Gastrocnemius medialis (tissue), 4 donors: Measurements from ENCODE around the gene CCDC187. TPM values are rescaled to one million over a fixed set of nuclear protein-coding genes. Genes with fewer than 3 reads are reported as not detected.

Experiments
- ATAC-seq, 2 donors: fragments of 150-250 bp; one replicate each; pipeline ENCODE4 v1.9.1; 2016
- DNase-seq, 2 donors: peaks; one replicate each; pipeline ENCODE4 v3.0.0-alpha.2; 2019
- H3K27ac ChIP-seq, 4 donors: fragments of 200-600 bp; sonication (generic); 1 replicate in 1 of 4; 2 replicates in 3 of 4; pipeline ENCODE4 v1.5.1; 2016 to 2018; ENCODE audit warnings: mild to moderate bottlenecking in 2 of 4, moderate library complexity in 1 of 4
- H3K27me3 ChIP-seq, 3 donors: fragments of 200-600 bp; sonication (generic) in 2 of 3; 1 replicate in 1 of 3; 2 replicates in 2 of 3; pipeline versions ENCODE4 v1.5.1 to v1.6.0; 2016 to 2019; ENCODE audit warnings: mild to moderate bottlenecking in 1 of 3, moderate library complexity in 1 of 3
- H3K36me3 ChIP-seq, 2 donors: fragments of 200-600 bp; sonication (generic) in 1 of 2; one replicate each; pipeline ENCODE4 v1.5.1; 2017 to 2018
- H3K4me1 ChIP-seq, 2 donors: fragments of 200-600 bp; sonication (generic) in 1 of 2; one replicate each; pipeline ENCODE4 v1.5.1; 2016 to 2017; ENCODE audit warnings: mild to moderate bottlenecking in 2 of 2
- H3K4me3 ChIP-seq, 4 donors: fragments of 200-600 bp; sonication (generic) in 3 of 4; 1 replicate in 1 of 4; 2 replicates in 3 of 4; pipeline ENCODE4 v1.5.1; 2016 to 2019; ENCODE audit warnings: mild to moderate bottlenecking in 2 of 4
- H3K9me3 ChIP-seq, 3 donors: fragments of 200-600 bp; sonication (generic) in 2 of 3; 1 replicate in 1 of 3; 2 replicates in 2 of 3; pipeline ENCODE4 v1.5.1; 2016 to 2019
- CTCF ChIP-seq, 5 experiments: fragments of 450-650 bp in 3 of 5; fragments of 200-600 bp in 2 of 5; sonication (generic) in 2 of 5; IDR thresholded peaks in 4 of 5; conservative IDR thresholded peaks in 1 of 5; 1 replicate in 4 of 5; 2 replicates in 1 of 5; pipeline ENCODE4 v1.5.1; 2016 to 2019; ENCODE audit warnings: antibody characterized with exemption in 5 of 5, mild to moderate bottlenecking in 3 of 5, moderate library complexity in 3 of 5
- POLR2A ChIP-seq, 2 donors: fragments of 450-650 bp; IDR thresholded peaks; one replicate each; pipeline ENCODE4 v1.6.1; 2017; ENCODE audit warnings: antibody characterized with exemption in 2 of 2, mild to moderate bottlenecking in 2 of 2, moderate library complexity in 2 of 2
- in situ Hi-C, 4 donors: fragments of 200-750 bp; cut with MboI; loops; one replicate each; pipeline versions ENCODE4 v1.15.0 to v1.8.0; 2017; ENCODE audit warnings: low sequenced_read_pairs in 4 of 4
- intact Hi-C: fragments of 100-400 bp; cut with DNase I; formaldehyde crosslinking; loops from one replicate; pipeline ENCODE4 v1.15.1; 2023; ENCODE audit warnings: low total_unique reads
- total RNA-seq, 4 donors: library from RNA; depleted of rRNA; stranded (reverse); fragments of >200 nt; gene quantifications; one replicate each; pipeline versions ENCODE4 v1.1.0 to v1.2.3, GENCODE V29; 2016

The CCDC187 gene
- total RNA-seq, 4 donors from 2014 or later: not detected

GRCh38 chr9:136343121-136343883, 39.4 kb upstream of the CCDC187 start:
- no peak for DNase-seq
- TF ChIP-seq POLR2A (IDR thresholded peaks at IDR 0.05) (no peak), CTCF (IDR thresholded peaks at IDR 0.05 in 4 of 5, conservative IDR thresholded peaks at IDR 0.05 in 1 of 5) (no peak)
- Histone ChIP-seq H3K4me3 (peak overlapping the region in 1 of 4 donors; percentile 44), H3K9me3 (no peaks in the 10 kb centered on the region), H3K27me3 (peaks cover 7 to 33% (median 20%) of the 10 kb centered on the region in 3 donors), H3K27ac (no peak overlapping the region), H3K36me3 (no peaks in the 10 kb centered on the region), H3K4me1 (peaks cover 0 to 5% of the 10 kb centered on the region in 2 donors)
- in situ Hi-C loops: no loop called here
- no peak for ATAC-seq
- intact Hi-C loops: no loop called here

- intact Hi-C loops (no loop called here), in situ Hi-C loops (no loop called here)
- ATAC-seq: peak in 1 of 2 donors; percentile 8
- H3K27ac ChIP-seq: no peak overlapping the region
- no peaks in the 10 kb centered on the region for H3K9me3 ChIP-seq
- H3K27me3 ChIP-seq: peaks cover 7 to 32% (median 20%) of the 10 kb centered on the region in 3 donors
- TF ChIP-seq POLR2A (IDR thresholded peaks at IDR 0.05) (no peak), CTCF (IDR thresholded peaks at IDR 0.05 in 4 of 5, conservative IDR thresholded peaks at IDR 0.05 in 1 of 5) (no peak)
- DNase-seq: peak in 1 of 2 donors; percentile 48
- H3K4me3 ChIP-seq: peak overlapping the region in 3 of 4 donors; percentile 40 to 56 (median 44)
- no peaks in the 10 kb centered on the region for H3K36me3 ChIP-seq
- peaks cover 0 to 5% of the 10 kb centered on the region in 2 donors for H3K4me1 ChIP-seq
Observed at GRCh38 chr9:136342181-136343120, 38.6 kb upstream of the CCDC187 start.

- Histone ChIP-seq H3K27me3 (peaks cover 7 to 25% (median 20%) of the 10 kb centered on the region in 3 donors), H3K9me3 (no peaks in the 10 kb centered on the region), H3K4me3 (no peak overlapping the region), H3K27ac (no peak overlapping the region), H3K4me1 (peaks cover 0 to 5% of the 10 kb centered on the region in 2 donors), H3K36me3 (no peaks in the 10 kb centered on the region)
- no peak for TF ChIP-seq POLR2A (IDR thresholded peaks at IDR 0.05)
- no peak for TF ChIP-seq CTCF (IDR thresholded peaks at IDR 0.05 in 4 of 5, conservative IDR thresholded peaks at IDR 0.05 in 1 of 5)
- DNase-seq: no peak
- no peak for ATAC-seq
- intact Hi-C loops (no loop called here), in situ Hi-C loops (no loop called here)
Observed at GRCh38 chr9:136341769-136342168, 37.9 kb upstream of the CCDC187 start.

GRCh38 chr9:136341042-136341655, 37.3 kb upstream of the CCDC187 start:
- Histone ChIP-seq H3K4me3 (no peak overlapping the region), H3K27ac (no peak overlapping the region), H3K4me1 (peaks cover 0 to 5% of the 10 kb centered on the region in 2 donors), H3K36me3 (no peaks in the 10 kb centered on the region), H3K27me3 (peaks cover 7 to 23% (median 20%) of the 10 kb centered on the region in 3 donors), H3K9me3 (no peaks in the 10 kb centered on the region)
- intact Hi-C loops (no loop called here), in situ Hi-C loops (no loop called here)
- ATAC-seq: no peak
- DNase-seq: no peak
- TF ChIP-seq CTCF (IDR thresholded peaks at IDR 0.05 in 4 of 5, conservative IDR thresholded peaks at IDR 0.05 in 1 of 5): no peak
- no peak for TF ChIP-seq POLR2A (IDR thresholded peaks at IDR 0.05)
